Stimulated activated CD8-positive, alpha-beta memory T cell treated with anti-CD3 and anti-CD28 coated beads, Interleukin-2, amount 100 ng/mL, for 1 hour (primary cell): ENCODE measurements around the gene DMKN.
A peak's percentile ranks its signal among the peaks of the same experiment; 100 is the strongest.

Experiments
- DNase-seq, 2 donors: peaks; one replicate each; pipeline ENCODE4 v3.0.0-alpha.2; 2020; ENCODE audit warnings: low read depth in 2 of 2

DMKN gene

GRCh38 chr19:35549174-35549788, 35.8 kb upstream of the DMKN start:
- peak; percentile 6 to 33 for DNase-seq

- no peak for DNase-seq
These were observed 33.1 kb upstream of the DMKN start for GRCh38 chr19:35546532-35546931.

GRCh38 chr19:35545855-35546381, 32.5 kb upstream of the DMKN start:
- peak; percentile 8 to 14 for DNase-seq

GRCh38 chr19:35545001-35545854, 31.8 kb upstream of the DMKN start, which contains the start of gene TMEM147:
Gene TMEM147 (plus strand): TSS chr19:35545626. CDS start chr19:35545740, 114 bp downstream.
- DNase-seq, result peak; percentile 57 to 59

DNA sequence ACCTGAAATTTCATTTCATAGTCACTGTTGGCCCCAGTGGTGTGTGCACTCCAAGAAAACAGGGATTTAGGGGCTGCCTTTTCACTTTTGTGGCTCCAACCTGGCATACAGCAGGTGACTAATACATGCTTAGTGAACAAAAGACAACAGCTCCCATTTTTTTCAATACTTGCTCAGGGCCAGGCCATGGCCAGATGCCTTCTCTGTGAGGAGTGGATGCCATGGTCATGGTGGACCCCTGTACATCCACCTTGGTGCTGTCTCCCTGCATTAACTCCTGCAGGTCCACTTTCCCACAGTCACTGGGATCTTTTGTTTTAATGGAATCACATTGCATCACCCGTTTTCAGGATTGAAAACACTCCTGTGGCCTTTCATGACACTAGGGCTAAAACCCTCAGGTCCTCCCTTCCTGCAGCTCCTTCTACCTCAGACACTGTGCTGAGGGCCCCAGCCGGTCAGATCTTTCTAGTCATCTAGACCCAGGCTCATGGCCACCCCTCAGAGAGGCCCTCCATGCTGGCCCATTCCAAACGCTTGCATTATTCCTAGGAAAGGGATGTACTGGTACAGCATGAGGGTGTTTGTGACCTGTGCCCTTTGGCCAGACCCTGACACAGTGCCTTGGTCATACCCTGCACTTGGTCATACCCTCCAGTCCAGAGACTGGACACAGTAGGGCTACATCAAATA, 30.8 kb upstream of the DMKN start:
- no peak for DNase-seq

DNA sequence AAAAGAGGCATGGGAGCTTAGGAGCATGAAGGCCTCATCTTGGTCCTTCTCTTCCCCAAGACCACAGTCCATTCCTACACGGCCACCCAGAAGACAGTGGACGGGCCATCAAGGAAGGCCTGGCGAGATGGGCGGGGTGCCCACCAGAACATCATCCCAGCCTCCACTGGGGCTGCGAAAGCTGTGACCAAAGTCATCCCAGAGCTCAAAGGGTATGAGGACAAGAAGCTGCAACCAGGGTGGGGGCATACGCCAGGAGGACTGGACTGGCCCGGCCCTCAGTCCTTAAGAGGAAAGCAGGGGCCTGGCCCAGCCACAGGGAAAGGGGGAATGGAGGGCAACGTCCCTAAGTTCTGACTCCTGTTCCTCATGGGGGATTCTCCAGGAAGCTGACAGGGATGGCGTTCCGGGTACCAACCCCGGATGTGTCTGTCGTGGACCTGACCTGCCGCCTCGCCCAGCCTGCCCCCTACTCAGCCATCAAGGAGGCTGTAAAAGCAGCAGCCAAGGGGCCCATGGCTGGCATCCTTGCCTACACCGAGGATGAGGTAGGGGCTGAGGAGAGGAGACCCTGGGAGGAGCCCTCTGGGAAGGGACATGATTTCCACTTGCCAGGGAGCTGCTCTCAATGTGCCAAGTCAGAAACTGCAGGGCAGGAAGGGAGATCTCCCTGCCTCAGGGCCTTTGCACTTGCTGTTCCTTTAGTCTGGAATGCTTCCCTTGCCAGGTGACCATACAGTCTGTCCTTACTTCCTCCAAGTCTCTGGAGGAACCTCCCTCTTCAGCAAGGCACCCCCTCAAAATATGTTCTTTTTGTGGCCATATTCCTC, 30.0 kb upstream of the DMKN start:
- no peak for DNase-seq

GRCh38 chr19:35542209-35542608, 28.8 kb upstream of the DMKN start:
- no peak for DNase-seq

DNA sequence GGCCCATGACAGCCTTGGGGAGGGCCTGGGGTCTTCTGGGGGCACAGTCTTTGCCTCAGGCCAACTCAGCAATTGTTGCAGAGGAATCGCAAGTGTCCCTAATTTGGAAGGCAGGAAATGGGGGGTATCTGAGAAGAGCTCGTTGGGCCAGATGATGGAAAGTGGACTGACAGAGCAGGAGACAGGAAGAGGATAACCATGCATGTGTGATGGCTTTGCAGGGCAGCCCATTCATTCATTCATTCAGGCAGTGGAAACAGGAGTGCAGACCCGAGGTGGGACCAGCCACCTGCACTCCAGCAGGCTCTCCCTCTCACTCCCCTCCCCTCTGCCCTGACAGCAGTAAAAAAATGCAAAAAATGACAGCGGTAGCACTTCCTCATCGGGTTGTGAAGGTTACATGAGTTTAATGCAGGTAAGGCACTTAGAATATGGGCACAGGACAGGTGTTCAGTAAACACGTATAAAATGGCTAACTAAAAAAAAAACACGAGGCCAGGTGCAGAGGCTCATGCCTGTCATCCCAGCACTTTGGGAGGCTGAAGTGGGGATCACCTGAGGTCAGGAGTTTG, 27.0 kb upstream of the DMKN start:
- DNase-seq, result no peak

DNA sequence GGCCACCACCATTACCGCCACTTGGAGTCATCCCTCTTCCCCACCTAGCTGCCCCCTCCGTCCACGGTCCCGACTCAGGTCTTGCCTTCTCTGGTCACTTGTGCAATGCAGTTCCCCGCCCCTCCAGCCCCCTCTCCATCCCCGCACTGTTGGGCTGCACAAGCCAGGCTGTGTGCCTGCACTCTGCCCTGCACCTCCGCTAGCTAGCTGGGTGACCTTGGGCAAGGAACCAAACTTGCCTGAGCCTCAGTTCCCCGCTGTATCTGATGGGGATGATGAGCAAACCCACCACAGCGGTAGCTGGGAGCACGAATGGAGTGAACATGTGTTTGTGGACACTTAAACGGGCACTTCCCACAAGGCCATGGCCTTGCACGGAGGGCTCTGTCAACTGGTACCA, 26.4 kb upstream of the DMKN start:
- DNase-seq, result no peak

DNA sequence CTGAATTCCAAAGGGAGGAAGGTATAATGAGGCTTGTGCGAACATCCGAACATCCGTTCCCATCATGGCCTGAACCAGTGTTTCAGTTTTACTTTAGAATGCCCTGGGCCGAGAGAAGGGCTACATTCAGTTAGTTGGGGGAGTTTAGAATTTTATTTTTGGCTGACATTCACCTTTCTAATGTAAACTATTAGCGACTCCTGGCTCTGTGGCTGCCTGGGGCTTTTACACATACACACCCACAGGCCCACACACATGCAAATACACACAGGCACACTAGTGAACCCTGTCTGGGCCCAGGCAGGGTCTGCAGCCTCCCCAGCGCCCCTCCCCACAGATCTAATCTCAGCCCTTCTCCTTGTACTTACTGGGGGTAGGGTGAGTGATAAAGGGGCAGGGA, 25.9 kb upstream of the DMKN start:
- no peak for DNase-seq

DNA sequence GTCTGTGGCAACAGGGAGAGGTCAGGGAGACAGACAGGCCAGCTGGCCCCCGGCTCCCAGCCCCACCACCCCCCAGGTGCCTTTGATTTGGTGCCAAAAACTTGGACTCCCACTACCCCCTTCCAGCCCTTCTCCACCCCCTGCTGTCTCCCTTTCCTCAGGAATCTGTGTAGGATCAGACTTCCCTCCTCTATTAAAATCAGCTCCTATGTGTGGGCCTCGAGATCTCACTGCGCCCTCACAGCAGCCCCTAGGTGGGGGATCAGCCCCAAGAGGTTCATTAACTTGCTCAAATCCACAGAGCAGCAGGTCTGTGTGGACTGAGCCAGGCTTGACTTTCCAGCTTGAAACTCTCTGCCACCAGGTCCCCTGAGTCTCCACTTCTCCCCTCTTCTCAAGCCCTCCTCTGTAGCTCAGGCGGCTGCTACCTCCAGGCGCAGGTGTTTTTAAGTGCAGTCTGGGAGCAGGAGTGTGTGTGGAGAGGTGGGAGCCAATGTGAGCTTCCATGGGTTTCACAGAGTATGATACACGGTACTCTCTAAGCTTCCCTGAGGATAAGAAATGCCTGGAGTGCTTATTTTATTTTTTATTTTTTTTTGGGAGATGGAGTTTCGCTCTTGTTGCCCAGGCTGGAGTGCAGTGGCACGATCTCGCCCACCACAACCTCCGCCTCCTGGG, 21.5 kb upstream of the DMKN start:
- DNase-seq, result no peak

DNA sequence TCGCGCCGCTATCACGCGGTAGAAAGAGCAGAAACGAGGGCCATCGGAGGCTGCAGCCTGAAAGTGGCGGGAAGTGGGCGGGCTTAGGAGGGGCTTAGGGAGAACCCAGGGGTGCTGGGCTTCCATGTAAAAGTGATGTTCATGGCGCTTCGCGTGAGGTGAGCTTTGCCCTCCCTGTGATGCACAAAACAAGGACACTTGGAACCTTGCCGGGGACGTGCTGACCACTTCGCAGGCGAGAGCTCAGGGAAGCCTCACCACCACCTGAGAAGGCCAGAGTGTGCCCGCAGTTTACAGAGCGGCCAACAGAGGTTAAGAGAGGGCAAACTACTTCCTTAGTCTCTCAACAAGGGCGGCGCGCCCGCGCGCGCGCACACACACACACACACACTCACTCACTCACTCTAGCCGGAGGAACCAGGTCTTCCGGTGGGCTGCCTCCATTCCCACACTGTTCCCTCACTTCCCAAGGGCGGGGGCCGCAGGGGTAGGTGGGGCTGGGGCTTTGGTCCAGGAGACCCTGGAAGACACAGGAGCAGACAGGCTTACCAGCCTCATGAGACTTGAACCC, 20.5 kb upstream of the DMKN start:
- peak in 1 of 2 donors; percentile 21 for DNase-seq

DNA sequence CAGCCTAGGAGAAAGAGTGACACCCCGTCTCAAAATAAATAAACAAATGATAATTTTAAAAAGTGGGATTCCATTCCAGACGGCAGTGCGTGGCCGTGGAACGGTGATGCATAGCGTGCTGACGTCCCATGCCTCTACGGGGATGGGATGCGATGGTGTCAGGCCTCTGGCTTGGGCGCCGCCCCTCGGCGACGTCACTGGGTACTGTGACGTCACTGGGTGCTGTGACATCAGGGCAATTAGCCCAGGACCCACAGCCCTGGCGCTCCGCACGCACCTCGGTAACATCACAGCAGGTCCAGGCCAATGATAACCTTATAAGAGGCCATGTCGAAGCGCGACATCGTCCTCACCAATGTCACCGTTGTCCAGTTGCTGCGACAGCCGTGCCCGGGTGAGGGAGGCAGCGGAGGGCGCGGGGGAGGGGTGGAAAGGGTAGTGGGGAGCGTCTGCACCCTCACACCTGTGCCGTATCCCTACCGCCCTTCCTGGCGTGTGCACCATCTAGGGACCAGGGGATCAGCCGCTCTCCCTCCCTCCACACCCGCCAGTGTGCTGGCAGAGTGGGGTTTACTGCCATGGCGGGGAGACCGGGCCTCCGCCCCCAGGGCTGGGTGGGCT, 19.9 kb upstream of the DMKN start, which contains the start of gene GAPDHS:
GAPDHS (plus strand) TSS at position 256 of the 621 bp plus-strand sequence; CDS start at position 328, 72 bp downstream.
- DNase-seq, result no peak

DNA sequence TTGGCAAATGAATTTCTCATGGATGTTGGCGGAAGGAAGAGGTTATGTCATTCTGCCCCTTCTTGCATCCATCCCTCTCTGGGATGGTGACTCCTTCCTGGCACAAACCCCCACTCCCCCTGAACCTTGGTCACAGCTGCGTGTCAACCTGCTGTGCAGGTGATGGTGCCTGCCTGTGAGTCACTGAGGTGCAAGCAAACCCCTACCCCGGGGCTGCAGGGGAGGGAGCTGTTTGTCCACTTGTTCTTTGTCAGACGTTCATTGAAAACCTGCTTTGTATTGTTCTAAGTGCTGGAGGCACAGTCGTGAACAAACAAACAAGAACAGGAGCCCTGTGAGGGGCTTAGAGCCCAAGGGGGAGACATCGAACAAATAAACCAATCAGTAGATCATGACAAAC, 17.8 kb upstream of the DMKN start:
- DNase-seq, result no peak

DNA sequence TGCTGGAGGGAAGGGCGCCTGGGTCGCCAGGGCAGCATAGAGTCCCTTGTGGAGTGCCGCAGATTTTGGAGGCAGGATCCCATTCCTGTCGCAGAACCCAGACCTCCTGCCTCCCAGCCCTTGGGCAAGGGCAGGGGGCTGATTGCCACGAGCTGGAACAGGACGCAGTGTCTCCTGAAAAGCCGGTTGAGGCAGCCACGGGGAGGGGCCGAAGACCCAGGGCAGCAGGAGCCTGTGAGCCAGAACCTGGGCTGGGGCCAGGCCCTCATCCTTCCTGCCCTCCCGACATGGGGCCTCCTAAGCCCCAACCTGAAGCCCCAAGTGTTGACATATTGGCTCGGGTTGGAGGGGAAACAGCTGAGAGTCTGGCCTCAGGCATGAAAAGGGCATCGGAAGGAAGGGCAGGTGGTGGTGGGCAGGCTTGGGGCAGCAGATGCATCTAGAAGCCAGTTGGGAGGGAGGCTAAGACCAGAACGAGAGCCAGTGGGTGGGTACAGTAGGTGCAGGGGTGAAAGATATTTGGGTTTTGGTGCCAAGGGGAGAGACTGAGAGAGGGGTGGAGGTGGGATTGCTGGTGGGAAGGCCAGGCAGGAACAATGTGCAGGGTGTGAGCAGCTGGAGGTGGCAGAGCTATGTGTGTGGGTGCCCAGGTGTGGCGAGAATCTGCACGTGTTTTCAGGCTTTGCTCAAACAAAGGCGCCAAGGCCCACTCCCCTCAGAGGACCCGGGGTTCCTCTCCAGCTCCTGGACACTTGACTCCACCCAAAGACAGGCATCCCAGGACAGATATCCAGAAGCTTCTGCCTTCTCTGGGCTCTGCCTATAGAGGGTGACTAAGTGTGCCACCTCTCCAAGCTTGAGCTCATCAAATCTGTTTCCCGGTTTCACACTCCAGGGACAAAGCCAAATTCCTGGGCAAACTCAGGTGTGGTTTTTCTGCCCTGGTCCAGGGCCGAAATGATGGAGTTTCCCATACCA, 16.1 kb upstream of the DMKN start:
- DNase-seq, result no peak

DNA sequence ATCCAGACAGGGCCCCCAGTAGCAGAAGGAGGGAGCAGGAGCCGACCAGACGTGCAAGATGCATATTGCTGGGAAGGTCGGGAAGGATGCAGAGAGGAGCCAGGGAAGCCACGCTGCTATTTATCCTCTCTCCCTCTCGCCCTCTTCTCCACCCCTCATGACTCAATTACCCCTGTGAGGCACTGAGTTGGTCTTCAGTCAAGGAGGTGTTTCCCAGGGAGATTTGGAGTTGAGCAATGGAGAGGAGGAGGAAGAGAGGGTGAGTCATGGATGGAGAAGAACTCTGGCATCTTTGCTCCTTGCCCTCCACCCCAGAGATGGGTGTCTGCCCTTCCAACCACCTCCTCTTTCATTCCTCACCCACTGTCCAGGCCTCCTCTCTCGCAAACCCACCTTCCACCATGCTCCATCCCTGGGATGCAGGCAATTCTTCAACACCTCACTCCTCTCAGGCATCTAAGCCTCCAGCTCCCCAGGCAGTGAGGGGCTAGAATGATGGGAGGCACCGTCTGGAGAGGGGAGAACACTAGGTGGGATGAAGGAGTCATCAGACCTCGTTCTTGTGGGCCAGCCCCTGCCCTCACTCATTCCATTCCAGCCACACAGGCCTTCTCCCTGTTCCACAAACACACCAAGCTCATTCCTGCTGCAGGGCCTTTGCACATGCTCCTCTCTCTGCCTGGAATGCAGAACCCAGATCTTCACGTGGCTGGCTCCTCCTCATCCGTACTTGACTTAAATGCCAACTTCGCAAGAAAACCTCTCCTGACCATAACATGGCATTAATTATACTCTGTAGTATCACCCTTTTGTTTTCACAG, 15.0 kb upstream of the DMKN start, which contains the start of gene SBSN:
SBSN (minus strand) TSS at position 94 of the 821 bp plus-strand sequence; CDS start at position 64, 30 bp downstream.
- no peak for DNase-seq

DNA sequence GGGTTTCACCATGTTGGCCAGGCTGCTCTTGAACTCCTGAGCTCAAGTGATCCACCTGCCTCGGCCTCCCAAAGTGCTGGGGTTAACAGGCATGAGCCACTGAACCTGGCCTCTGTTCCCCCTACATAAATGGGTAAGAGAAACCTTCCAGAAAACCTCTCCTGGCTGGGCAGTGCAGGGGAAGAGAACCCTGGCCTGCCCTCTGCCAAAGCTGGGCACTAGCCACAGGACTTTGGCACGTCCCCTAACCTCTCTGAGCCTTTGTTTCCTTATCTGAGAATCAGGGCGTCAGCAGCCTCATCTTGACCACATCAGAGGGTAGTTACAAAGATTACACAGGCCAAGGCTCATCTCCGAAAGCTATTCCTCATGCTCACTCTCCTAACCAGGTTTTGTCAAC, 12.4 kb upstream of the DMKN start:
- DNase-seq, result no peak
